Sigmoid colon (tissue), 4 donors: ENCODE measurements around the gene FGD3.

ENCODE experiments used
- CTCF ChIP-seq, 4 experiments: fragments of 450-650 bp in 3 of 4; fragments of 200-600 bp in 1 of 4; IDR thresholded peaks; one replicate each; pipeline ENCODE4 v1.5.1; 2016 to 2019; ENCODE audit warnings: antibody characterized with exemption in 4 of 4, mild to moderate bottlenecking in 3 of 4, moderate library complexity in 2 of 4
- POLR2A ChIP-seq, 2 donors: fragments of 450-650 bp; IDR thresholded peaks; one replicate each; pipeline ENCODE4 v1.6.1; 2016; ENCODE audit warnings: antibody characterized with exemption in 2 of 2, mild to moderate bottlenecking in 2 of 2, moderate library complexity in 2 of 2
- POLR2AphosphoS5 ChIP-seq, 4 donors: sonication (generic); formaldehyde crosslinking; IDR thresholded peaks; one replicate each; pipeline ENCODE4 v1.6.1; 2017; ENCODE audit warnings: antibody characterized with exemption in 4 of 4

GRCh38 chr9:93083592-93084470 lies 136.5 kb downstream of the FGD3 start:
- no peak for TF ChIP-seq CTCF (IDR thresholded peaks at IDR 0.05)
- no peak for TF ChIP-seq POLR2A (IDR thresholded peaks at IDR 0.05)
- TF ChIP-seq POLR2AphosphoS5 (IDR thresholded peaks at IDR 0.05): no peak
